Fibroblast of lung (primary cell): ENCODE measurements around the gene ERAP2. TPM values are rescaled to one million over a fixed set of nuclear protein-coding genes. Genes with fewer than 3 reads are reported as not detected.

ENCODE experiments used
- DNase-seq, 2 donors: peaks; one replicate each; pipeline versions ENCODE4 v3.0.0 to v3.0.0-alpha.2; 2010; ENCODE audit warnings: low read depth in 2 of 2
- H2AFZ ChIP-seq: 2 replicates; pipeline ENCODE4 v1.5.1; 2012; ENCODE audit warnings: low read length, control low read depth, inconsistent platforms
- H3K27ac ChIP-seq: 2 replicates; pipeline ENCODE4 v1.5.1; 2011; ENCODE audit warnings: low read length, control low read depth; ENCODE audit not compliant: insufficient read depth
- H3K27me3 ChIP-seq: 2 replicates; pipeline ENCODE4 v1.5.1; 2011; ENCODE audit warnings: mild to moderate bottlenecking, low read length; ENCODE audit not compliant: control insufficient read depth, insufficient read depth
- H3K36me3 ChIP-seq: 2 replicates; pipeline ENCODE4 v1.5.1; 2011; ENCODE audit warnings: low read length; ENCODE audit not compliant: control insufficient read depth, insufficient read depth
- H3K4me1 ChIP-seq: 2 replicates; pipeline ENCODE4 v1.5.1; 2011; ENCODE audit warnings: low read length; ENCODE audit not compliant: control insufficient read depth, insufficient read depth; ENCODE audit errors: extremely low read depth
- H3K4me2 ChIP-seq: 2 replicates; pipeline ENCODE4 v1.5.1; 2011; ENCODE audit warnings: low read length, control low read depth; ENCODE audit not compliant: insufficient read depth; ENCODE audit errors: extremely low read depth
- H3K4me3 ChIP-seq, 4 experiments: fragments of 200-600 bp in 1 of 4; sonication (generic) in 1 of 4; replicated peaks in 1 of 4; 2 replicates each; pipeline ENCODE4 v1.5.1; 2011 to 2016; ENCODE audit warnings: low read length in 4 of 4, low read depth in 3 of 4, mild to moderate bottlenecking in 3 of 4, control low read depth in 2 of 4, inconsistent platforms in 1 of 4, mixed read lengths in 1 of 4; ENCODE audit not compliant: insufficient read depth in 1 of 4; ENCODE audit errors: control extremely low read depth in 1 of 4
- H3K79me2 ChIP-seq: 2 replicates; pipeline ENCODE4 v1.5.1; 2012; ENCODE audit warnings: mild to moderate bottlenecking, low read length, inconsistent platforms; ENCODE audit not compliant: control insufficient read depth, insufficient read depth
- H3K9ac ChIP-seq: 2 replicates; pipeline ENCODE4 v1.5.1; 2011; ENCODE audit warnings: mild to moderate bottlenecking, low read length, control low read depth; ENCODE audit not compliant: insufficient read depth
- H3K9me3 ChIP-seq: 2 replicates; pipeline ENCODE4 v1.5.1; 2012; ENCODE audit warnings: low read depth, low read length; ENCODE audit not compliant: control insufficient read depth, insufficient read depth
- H4K20me1 ChIP-seq: 2 replicates; pipeline ENCODE4 v1.5.1; 2011; ENCODE audit warnings: low read length; ENCODE audit not compliant: control insufficient read depth, insufficient read depth; ENCODE audit errors: extremely low read depth
- CTCF ChIP-seq, 2 donors: IDR thresholded peaks in 1 of 2; conservative IDR thresholded peaks in 1 of 2; 1 replicate in 1 of 2; 2 replicates in 1 of 2; pipeline ENCODE4 v1.5.1; 2011 to 2012; ENCODE audit warnings: low read length in 2 of 2, control low read depth in 1 of 2, inconsistent platforms in 1 of 2, low read depth in 1 of 2, mild to moderate bottlenecking in 1 of 2
- EZH2 ChIP-seq: IDR thresholded peaks from 2 replicates; pipeline ENCODE4 v1.5.1; 2012; ENCODE audit warnings: low read length, control low read depth, mild to moderate bottlenecking; ENCODE audit errors: missing control alignments
- polyA minus RNA-seq: library from RNA; depleted of rRNA, polyadenylated mRNA; stranded (reverse); fragments of >200 nt; gene quantifications from 2 replicates; pipeline ENCODE4 v1.2.3, GENCODE V29; 2011; ENCODE audit warnings: low replicate concordance
- polyA plus RNA-seq, 2 donors: library from polyadenylated mRNA; depleted of rRNA in 1 of 2; stranded (reverse) in 1 of 2; unstranded in 1 of 2; fragments of >200 nt; gene quantifications; 2 replicates each; pipeline ENCODE4 v1.2.1, GENCODE V29; 2011 to 2012; ENCODE audit warnings: missing spikeins in 1 of 2
- total RNA-seq: library from RNA; depleted of rRNA; stranded (reverse); fragments of >200 nt; gene quantifications from 2 replicates; pipeline ENCODE4 v1.2.1, GENCODE V29; 2014

Gene ERAP2
- 66.0 and 180 TPM in 2 replicates for total RNA-seq
- polyA plus RNA-seq: 56.7 and 70.9 TPM in 2 replicates
- polyA plus RNA-seq (2012): 24.1 and 31.0 TPM in 2 replicates
- 25.3 and 32.8 TPM in 2 replicates for polyA minus RNA-seq

DNA sequence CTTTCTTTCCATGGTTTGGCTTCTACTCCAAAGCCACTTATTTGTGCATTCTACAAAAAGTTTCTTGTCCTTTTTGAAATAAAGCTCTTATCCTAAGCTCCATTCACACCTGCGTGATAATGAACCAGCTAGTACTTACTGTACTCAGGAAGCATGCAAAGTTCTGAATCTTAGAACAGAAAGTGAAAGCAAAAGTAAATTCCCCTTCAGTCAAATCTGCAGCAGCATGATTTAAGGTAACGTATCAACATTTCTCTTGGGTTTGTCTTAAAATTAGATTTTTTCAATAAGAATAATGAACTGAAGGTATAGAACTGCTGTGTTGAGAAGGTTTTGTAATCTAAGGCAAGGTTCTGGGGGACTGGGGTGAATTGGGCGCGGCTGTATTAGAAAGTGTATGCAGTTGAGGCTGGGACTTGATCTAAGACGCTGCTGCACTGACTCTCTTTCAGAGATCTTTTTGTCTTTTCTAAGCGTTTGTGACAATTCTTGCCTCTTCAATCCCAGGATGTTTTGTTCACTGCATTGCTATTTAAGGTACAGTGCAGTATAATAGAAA, at the start of gene ERAP2:
Gene ERAP2, plus strand, starts transcription at position 209 of the 559 bp plus-strand sequence. CDS start 3,186 bp downstream, outside the sequence.
- no peaks in the 10 kb centered on the region for H3K9me3 ChIP-seq
- peak within 1 kb of the TSS; percentile 97 for H2AFZ ChIP-seq
- no peak for TF ChIP-seq CTCF (conservative IDR thresholded peaks at IDR 0.05 in 1 of 2, IDR thresholded peaks at IDR 0.05 in 1 of 2; ENCODE audit: low read depth in 1 of 2, low read length in 2 of 2)
- TF ChIP-seq EZH2: no peak
- no peaks in the 10 kb centered on the region for H3K36me3 ChIP-seq
- H3K27ac ChIP-seq: peak within 1 kb of the TSS; percentile 84
- H3K4me3 ChIP-seq: peak within 1 kb of the TSS; percentile 53 to 86 (median 66)
- H4K20me1 ChIP-seq: no peaks in the 10 kb centered on the region
- H3K9ac ChIP-seq: peak within 1 kb of the TSS; percentile 65
- H3K4me2 ChIP-seq: peak within 1 kb of the TSS; percentile 98
- H3K79me2 ChIP-seq: peaks cover 3% of the 10 kb centered on the region
- H3K27me3 ChIP-seq: no peaks in the 10 kb centered on the region
- peak; percentile 63 to 74 for DNase-seq
- peaks cover 7% of the 10 kb centered on the region for H3K4me1 ChIP-seq

GRCh38 chr5:96829297-96829696, 47.0 kb upstream of the ERAP2 start:
- Histone ChIP-seq H4K20me1 (no peaks in the 10 kb centered on the region), H3K9ac (no peak overlapping the region), H3K4me2 (no peak overlapping the region), H3K4me3 (no peak overlapping the region), H3K79me2 (no peaks in the 10 kb centered on the region), H3K36me3 (no peaks in the 10 kb centered on the region), H2AFZ (no peak overlapping the region), H3K4me1 (peaks cover 3% of the 10 kb centered on the region), H3K9me3 (no peaks in the 10 kb centered on the region), H3K27me3 (no peaks in the 10 kb centered on the region), H3K27ac (no peak overlapping the region)
- no peak for TF ChIP-seq CTCF (conservative IDR thresholded peaks at IDR 0.05 in 1 of 2, IDR thresholded peaks at IDR 0.05 in 1 of 2; ENCODE audit: low read depth in 1 of 2, low read length in 2 of 2)
- no peak for TF ChIP-seq EZH2
- no peak for DNase-seq

DNA sequence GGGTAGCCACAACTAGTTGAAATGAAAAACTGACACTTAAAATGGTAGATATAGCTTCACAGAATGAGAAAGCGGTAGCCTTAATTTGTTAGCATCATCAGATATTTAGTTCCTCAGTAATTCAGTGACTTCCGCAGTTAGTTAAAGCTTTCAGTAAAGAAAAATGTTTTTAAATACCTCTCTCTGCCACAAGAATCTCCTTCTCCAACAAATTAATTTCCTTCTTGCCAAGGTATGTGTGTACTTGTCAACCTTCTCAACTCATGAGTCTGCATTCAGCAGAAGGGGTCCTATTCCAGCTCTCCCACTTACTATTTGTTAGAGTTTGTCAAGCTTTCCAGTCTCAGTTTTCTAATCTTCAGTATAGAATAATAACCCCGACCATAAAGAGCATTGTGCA, 42.3 kb upstream of the ERAP2 start:
- H2AFZ ChIP-seq: no peak overlapping the region
- H3K27me3 ChIP-seq: no peaks in the 10 kb centered on the region
- H3K4me2 ChIP-seq: no peak overlapping the region
- no peaks in the 10 kb centered on the region for H4K20me1 ChIP-seq
- no peaks in the 10 kb centered on the region for H3K4me1 ChIP-seq
- no peaks in the 10 kb centered on the region for H3K36me3 ChIP-seq
- DNase-seq: peak in 1 of 2 donors; percentile 72
- no peak for TF ChIP-seq EZH2
- TF ChIP-seq CTCF (conservative IDR thresholded peaks at IDR 0.05 in 1 of 2, IDR thresholded peaks at IDR 0.05 in 1 of 2; ENCODE audit: low read depth in 1 of 2, low read length in 2 of 2): no peak
- H3K9me3 ChIP-seq: no peaks in the 10 kb centered on the region
- H3K27ac ChIP-seq: no peak overlapping the region
- H3K4me3 ChIP-seq: no peak overlapping the region
- H3K9ac ChIP-seq: no peak overlapping the region
- H3K79me2 ChIP-seq: no peaks in the 10 kb centered on the region
